Activated CD8-positive, alpha-beta T cell treated with anti-CD3 and anti-CD28 coated beads, Interleukin-2, amount 10 ng/mL, durations not matched to agents 7 days and 5 days (primary cell): ENCODE results near the gene ARHGEF2. TPM values are rescaled to one million over a fixed set of nuclear protein-coding genes. Genes with fewer than 3 reads are reported as not detected.

Source experiments
- ATAC-seq: fragments of 150-1000 bp; cut with Tn5 transposase; one replicate; pipeline ENCODE4 v1.10.0; 2021; ENCODE audit warnings: moderate library complexity
- CTCF ChIA-PET: fragments of 350-600 bp; sonication (Branson Sonifier 250); formaldehyde crosslinking; loops from one replicate; lab custom pipeline; 2021; ENCODE audit warnings: antibody characterized with exemption; lab: Charles Lee
- POLR2A ChIA-PET: fragments of 350-600 bp; sonication (Branson Sonifier 250); formaldehyde crosslinking; loops from one replicate; lab custom pipeline; 2021; ENCODE audit warnings: antibody characterized with exemption; lab: Charles Lee
- DNase-seq: peaks from one replicate; pipeline ENCODE4 v3.0.0-alpha.2; 2020
- H3K27ac Mint-ChIP-seq: one replicate; pipeline ENCODE4 v1.8.0; 2021; ENCODE audit warnings: mild to moderate bottlenecking, mixed read lengths
- H3K27me3 Mint-ChIP-seq: one replicate; pipeline ENCODE4 v1.8.0; 2021; ENCODE audit warnings: low read depth, mixed read lengths
- H3K36me3 Mint-ChIP-seq: one replicate; pipeline ENCODE4 v1.8.0; 2021; ENCODE audit warnings: low read depth, mixed read lengths
- H3K4me1 Mint-ChIP-seq: one replicate; pipeline ENCODE4 v1.8.0; 2021; ENCODE audit warnings: low read depth, mixed read lengths
- H3K4me3 Mint-ChIP-seq: one replicate; pipeline ENCODE4 v1.8.0; 2021; ENCODE audit warnings: mild to moderate bottlenecking, mixed read lengths
- H3K9me3 Mint-ChIP-seq: one replicate; pipeline ENCODE4 v1.8.0; 2022; ENCODE audit warnings: mixed read lengths; ENCODE audit not compliant: insufficient read depth
- total RNA-seq, 2 experiments: library from RNA; stranded (reverse); gene quantifications; one replicate each; pipeline ENCODE4 v1.2.3, GENCODE V29; 2021

ARHGEF2 gene
- total RNA-seq, 2 experiments from 2014 or later = 142 to 147 TPM

DNA sequence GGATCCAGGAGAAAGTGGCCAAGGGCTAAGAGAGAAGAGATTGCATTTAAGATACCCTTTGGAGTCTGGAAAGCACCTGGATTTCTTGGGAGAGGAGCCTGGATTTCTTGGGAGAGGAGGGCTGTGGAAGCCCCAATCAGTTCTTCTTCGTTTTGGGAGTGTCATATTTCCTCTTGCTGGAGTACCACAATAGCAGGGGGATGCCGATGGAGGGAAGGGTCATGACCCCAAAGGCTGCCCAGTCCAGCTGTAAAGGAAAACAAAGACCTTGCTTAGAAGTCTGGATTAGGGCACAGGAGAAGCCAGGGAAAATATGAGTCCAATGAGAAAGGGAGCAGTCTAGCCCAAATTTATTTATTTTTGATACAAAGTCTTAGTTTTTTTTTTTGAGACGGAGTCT is 31.1 kb upstream of the ARHGEF2 start:
- CTCF ChIA-PET = interaction anchor here (2.0 to 2.6 kb wide), 2 partner anchors 20 to 71 kb away, joined by 5 to 14 read pairs; no protein-coding TSS in a partner anchor
- H3K4me1 Mint-ChIP-seq = peaks cover 20% of the 10 kb centered on the region
- peaks cover 54% of the 10 kb centered on the region for H3K36me3 Mint-ChIP-seq

DNA sequence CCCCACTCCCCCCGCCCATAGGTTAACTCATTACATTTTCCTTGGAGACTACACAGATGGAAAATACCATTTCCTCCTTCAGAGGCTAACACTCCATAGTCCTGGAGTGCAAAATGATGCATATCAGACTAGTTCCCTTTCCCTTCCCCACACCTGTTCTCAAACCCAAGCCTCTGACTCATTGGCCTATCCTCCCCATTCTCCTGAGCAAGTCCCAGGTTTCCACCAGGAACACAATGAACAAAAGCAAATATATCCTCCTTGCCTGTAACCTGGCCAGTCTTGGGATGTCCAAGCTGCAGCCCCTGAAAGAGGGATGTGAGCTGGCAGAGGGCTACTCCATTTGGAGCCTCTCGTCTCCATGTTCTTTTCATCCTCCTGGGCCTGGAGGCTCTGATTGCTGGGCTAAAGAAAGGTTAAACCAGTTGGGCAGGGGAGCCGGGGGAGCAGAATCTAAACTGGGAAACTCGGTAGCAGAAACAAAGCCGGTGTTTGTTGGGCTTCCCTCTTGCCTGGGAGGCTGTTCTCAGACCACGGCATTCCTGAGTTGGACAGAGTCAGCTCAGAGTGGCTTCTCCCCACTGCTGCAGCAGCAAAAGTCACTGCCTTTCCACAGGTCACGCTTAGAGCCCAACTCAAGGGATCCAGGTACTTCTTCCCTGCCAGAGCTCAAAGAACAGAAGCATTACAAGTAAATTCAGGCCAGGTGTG is 28.5 kb upstream of the ARHGEF2 start:
- no peaks in the 10 kb centered on the region for H3K9me3 Mint-ChIP-seq
- DNase-seq (no peak), ATAC-seq (no peak)
- no peak overlapping the region for H3K4me3 Mint-ChIP-seq
- CTCF ChIA-PET = interaction anchor here (1.0 to 2.6 kb wide), 3 partner anchors 18 to 206 kb away, joined by 3 to 14 read pairs (median 9); partner anchors contain the start of gene PMF1
- H3K27ac Mint-ChIP-seq = no peak overlapping the region
- POLR2A ChIA-PET = interaction anchor here (0.6 to 2.9 kb wide), 2 partner anchors 14 to 55 kb away, joined by 4 to 14 read pairs; partner anchors contain the start of gene SSR2
- no peaks in the 10 kb centered on the region for H3K27me3 Mint-ChIP-seq
- H3K4me1 Mint-ChIP-seq = peaks cover 34% of the 10 kb centered on the region
- peaks cover 36% of the 10 kb centered on the region for H3K36me3 Mint-ChIP-seq

More for the DNA sequence above, 31.1 kb upstream of the ARHGEF2 start:
- POLR2A ChIA-PET = interaction anchor here (2.9 kb wide), 1 partner anchor 11 kb away, joined by 14 read pairs; the partner anchor contains the start of gene SSR2
- DNase-seq (no peak), ATAC-seq (no peak)
- Mint-ChIP-seq H3K27ac (no peak overlapping the region), H3K27me3 (no peaks in the 10 kb centered on the region), H3K4me3 (no peak overlapping the region), H3K9me3 (no peaks in the 10 kb centered on the region)

DNA sequence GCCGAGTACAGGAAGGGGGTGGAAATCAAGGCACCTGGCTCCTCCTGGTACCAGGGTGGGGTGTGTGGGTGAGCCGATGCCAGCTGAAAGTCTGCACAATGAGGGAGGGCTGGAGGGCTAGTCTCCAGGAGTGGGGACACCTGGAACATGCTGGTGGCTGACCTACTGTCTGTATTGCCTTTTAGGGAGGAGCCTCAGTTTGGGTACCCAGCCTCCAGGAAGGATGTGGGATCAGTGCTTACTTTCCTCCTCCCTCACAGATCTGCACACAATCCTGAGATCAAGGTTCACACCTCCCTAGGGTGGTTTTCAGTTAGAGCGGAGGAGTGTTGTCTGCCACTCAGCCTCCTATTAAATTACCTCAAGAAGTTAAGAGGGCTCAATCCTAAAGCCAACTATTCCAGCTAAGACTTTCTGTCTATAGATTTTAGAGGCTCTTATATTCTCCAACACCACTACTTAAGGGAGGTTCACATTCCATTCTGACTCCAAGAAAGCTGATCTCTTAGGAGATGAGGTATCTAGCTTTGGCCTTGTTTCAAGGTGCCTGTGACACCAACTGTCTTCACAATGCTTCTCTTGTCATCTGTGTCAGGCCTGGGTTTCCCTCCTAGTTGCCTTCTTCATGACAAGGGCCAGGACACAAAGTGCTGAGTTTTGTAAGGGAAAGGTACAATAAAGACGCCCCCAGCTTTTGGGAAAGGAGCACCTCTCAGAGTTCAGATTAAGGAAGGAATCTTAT is 26.7 kb upstream of the ARHGEF2 start:
- Mint-ChIP-seq H3K4me1 (peaks cover 35% of the 10 kb centered on the region), H3K4me3 (peak overlapping the region; percentile 26), H3K27me3 (no peaks in the 10 kb centered on the region), H3K9me3 (no peaks in the 10 kb centered on the region), H3K36me3 (peaks cover 20% of the 10 kb centered on the region), H3K27ac (peak overlapping the region; percentile 82)
- ChIA-PET POLR2A (interaction anchor here (1.7 kb wide), 1 partner anchor 27 kb away, joined by 8 read pairs; the partner anchor contains the start of gene ARHGEF2), CTCF (interaction anchor here (0.6 to 3.3 kb wide), 4 partner anchors 8 to 67 kb away, joined by 3 to 18 read pairs (median 4); no protein-coding TSS in a partner anchor)
- ATAC-seq = peak; percentile 86
- peak; percentile 58 for DNase-seq

DNA sequence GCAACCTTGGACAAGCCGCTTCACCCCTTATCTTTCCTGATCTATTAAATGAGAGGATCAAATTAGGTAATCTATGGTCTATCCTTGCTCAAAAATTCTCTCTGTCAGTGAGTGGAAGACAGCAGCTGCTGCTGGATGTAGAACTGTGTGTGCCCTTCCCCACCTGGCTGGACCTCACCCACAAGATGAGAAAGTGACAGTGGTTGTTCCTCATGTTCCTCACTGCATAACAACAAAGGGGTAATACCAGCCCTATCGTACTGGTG is 25.5 kb upstream of the ARHGEF2 start:
- Mint-ChIP-seq H3K4me3 (no peak overlapping the region), H3K27me3 (no peaks in the 10 kb centered on the region), H3K9me3 (no peaks in the 10 kb centered on the region), H3K4me1 (peaks cover 35% of the 10 kb centered on the region), H3K36me3 (peaks cover 13% of the 10 kb centered on the region), H3K27ac (no peak overlapping the region)
- DNase-seq (no peak), ATAC-seq (no peak)
- POLR2A ChIA-PET = interaction anchor here (1.7 kb wide), 1 partner anchor 26 kb away, joined by 8 read pairs; the partner anchor contains the start of gene ARHGEF2
- CTCF ChIA-PET = interaction anchor here (1.0 to 3.3 kb wide), 4 partner anchors 9 to 66 kb away, joined by 3 to 18 read pairs (median 6); no protein-coding TSS in a partner anchor

DNA sequence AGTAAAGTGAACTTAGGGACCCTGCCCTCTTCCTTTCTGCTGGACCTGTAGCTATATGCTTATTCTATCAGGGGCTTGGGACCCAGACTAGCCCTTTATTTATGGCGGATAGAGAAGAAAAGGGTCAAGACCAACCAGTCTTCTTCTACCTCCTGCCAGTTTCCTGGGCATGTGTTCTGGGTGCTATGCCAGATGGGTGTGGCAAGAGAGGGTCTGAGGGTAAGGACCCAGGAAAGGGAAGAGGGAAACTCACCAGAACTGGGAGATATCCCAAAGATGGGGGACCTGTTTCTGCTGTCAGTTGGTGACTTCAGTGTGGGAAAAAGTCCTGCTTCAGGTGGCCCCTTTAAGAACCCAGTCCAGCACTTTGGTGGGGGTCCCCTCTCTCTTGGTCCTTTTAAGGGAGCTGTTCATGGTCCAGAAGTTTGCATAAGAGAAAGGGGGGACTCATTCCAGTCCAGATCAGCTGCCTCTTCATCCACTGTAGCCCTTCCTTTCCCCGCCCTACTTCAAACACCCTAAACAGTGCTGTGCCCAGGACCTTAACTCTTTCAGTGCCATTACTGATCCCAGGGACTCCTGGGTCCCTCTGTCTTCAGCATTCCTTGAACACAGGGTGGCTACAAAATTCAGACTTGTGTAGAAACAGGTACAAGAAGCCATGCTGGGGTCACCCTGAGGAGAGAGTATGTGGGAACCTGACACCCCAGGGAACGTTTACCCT is 24.0 kb upstream of the ARHGEF2 start:
- no peaks in the 10 kb centered on the region for H3K9me3 Mint-ChIP-seq
- POLR2A ChIA-PET = no interaction called here

DNA sequence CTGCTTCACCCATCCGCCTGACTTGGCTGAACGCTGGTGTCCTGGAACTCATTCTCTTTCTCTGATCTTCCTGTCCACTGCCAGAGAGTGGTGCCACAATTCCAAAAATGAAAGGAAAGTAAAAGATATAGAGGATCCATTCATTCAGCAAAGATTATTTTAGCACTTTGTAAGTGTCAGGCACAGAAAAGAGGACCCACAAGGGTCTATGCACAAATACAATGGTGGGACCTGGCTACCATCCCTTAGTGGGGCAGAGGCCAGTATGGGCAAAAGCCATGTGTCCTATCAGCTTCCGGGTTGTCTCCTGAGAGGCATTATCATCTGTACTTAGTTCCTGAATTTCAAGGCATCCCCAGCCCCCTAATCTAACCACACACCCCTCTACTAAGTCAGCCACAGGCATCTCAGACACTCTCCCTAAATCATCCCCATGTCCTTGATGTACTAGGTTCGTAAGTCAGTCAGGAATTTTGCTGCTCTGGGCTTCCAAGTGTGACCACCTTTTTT is 23.4 kb upstream of the ARHGEF2 start:
- Mint-ChIP-seq H3K27ac (no peak overlapping the region), H3K4me3 (no peak overlapping the region), H3K9me3 (no peaks in the 10 kb centered on the region), H3K4me1 (peaks cover 30% of the 10 kb centered on the region), H3K27me3 (no peaks in the 10 kb centered on the region), H3K36me3 (peaks cover 2% of the 10 kb centered on the region)
- no peak for DNase-seq
- POLR2A ChIA-PET = no interaction called here
- no peak for ATAC-seq
- CTCF ChIA-PET = interaction anchor here (1.7 to 2.8 kb wide), 2 partner anchors 12 to 65 kb away, joined by 7 to 17 read pairs; no protein-coding TSS in a partner anchor

More for the DNA sequence above, 24.0 kb upstream of the ARHGEF2 start:
- Mint-ChIP-seq H3K4me3 (no peak overlapping the region), H3K36me3 (peaks cover 6% of the 10 kb centered on the region), H3K4me1 (peaks cover 35% of the 10 kb centered on the region), H3K27me3 (no peaks in the 10 kb centered on the region), H3K27ac (peak overlapping the region; percentile 15)
- ATAC-seq (no peak), DNase-seq (no peak)
- CTCF ChIA-PET = interaction anchor here (0.9 to 2.8 kb wide), 6 partner anchors 8 to 64 kb away, joined by 3 to 17 read pairs (median 6); partner anchors contain the start of gene SSR2

DNA sequence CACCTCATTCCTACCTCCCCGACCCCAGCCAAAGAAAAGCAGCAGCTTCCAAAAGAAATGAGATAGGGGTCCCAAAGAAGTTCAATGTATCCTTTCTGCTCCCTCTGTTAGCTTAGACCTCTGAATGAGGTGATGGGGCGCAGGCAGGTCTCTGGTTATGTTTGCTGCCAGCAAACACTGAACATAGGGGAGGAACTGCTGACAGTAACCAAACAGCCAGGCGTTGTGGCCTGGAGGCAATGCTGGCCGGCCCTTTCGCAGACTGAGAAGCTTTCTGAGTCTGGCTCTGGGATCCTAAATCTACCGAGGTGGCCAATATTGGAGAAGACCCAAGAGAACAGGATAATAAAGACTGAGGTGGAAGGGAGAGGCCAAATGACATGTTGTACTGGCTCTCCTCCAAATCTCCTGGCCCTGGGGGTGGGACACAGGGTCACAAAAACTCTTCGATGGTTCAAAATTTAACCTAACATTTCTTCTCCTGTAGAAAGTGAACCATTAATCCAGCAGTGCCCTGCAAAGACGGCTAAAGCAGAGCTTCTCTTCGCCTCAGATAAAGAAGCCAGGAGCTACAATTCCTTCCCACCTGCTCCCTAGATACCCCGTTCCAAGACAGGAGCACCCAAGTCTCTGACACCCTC is 22.8 kb upstream of the ARHGEF2 start:
- H3K4me1 Mint-ChIP-seq = peaks cover 32% of the 10 kb centered on the region
- ChIA-PET POLR2A (no interaction called here), CTCF (interaction anchor here (0.9 to 2.8 kb wide), 3 partner anchors 12 to 65 kb away, joined by 3 to 17 read pairs (median 7); no protein-coding TSS in a partner anchor)
- no peak overlapping the region for H3K27ac Mint-ChIP-seq
- H3K4me3 Mint-ChIP-seq = no peak overlapping the region
- no peaks in the 10 kb centered on the region for H3K36me3 Mint-ChIP-seq
- H3K27me3 Mint-ChIP-seq = no peaks in the 10 kb centered on the region
- ATAC-seq (no peak), DNase-seq (no peak)
- no peaks in the 10 kb centered on the region for H3K9me3 Mint-ChIP-seq

DNA sequence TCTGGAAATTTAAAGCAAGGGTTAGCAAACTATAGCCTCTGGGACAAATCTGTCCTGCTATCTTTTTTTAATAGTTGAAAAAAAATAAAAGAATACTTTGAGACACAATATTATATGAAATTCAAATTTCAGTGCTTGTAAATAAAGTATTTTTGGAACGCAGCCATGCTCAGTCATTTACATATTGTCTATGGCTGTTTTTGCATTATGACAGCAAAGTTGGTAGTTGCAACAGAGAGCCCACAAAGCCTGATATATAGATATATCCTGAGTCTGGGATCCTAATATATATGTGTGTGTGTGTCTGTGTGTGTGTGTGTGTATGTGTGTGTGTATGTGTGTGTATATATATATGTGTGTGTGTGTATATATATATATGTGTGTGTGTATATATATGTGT is 21.6 kb upstream of the ARHGEF2 start:
- DNase-seq (no peak), ATAC-seq (no peak)
- H3K36me3 Mint-ChIP-seq = no peaks in the 10 kb centered on the region
- CTCF ChIA-PET = interaction anchor here (1.6 to 2.8 kb wide), 2 partner anchors 10 to 11 kb away, joined by 5 to 17 read pairs; no protein-coding TSS in a partner anchor
- H3K4me1 Mint-ChIP-seq = peaks cover 29% of the 10 kb centered on the region
- POLR2A ChIA-PET = no interaction called here
- H3K27me3 Mint-ChIP-seq = no peaks in the 10 kb centered on the region
- no peaks in the 10 kb centered on the region for H3K9me3 Mint-ChIP-seq
- no peak overlapping the region for H3K27ac Mint-ChIP-seq
- H3K4me3 Mint-ChIP-seq = no peak overlapping the region

DNA sequence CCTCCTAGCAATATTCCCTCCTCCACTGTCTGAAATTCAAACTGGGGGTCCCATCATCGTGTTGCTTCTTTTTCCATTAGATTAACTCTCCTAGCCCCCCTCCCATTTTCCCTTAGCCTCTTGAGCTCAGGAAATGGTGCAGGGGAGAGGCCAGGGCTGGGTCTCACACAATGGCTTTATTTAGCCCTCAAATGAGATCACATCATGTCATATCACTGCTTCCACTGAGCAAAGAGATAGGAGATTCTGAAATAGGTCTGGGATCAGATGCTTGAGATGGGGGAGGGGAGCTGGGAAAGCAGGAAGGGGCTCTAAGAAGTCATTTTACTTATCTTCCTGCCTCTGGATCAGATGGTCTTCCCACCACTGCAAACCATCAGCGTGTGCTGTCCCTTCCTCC is 17.8 kb upstream of the ARHGEF2 start:
- ChIA-PET CTCF (interaction anchor here (1.2 to 3.7 kb wide), 6 partner anchors 9 to 58 kb away, joined by 3 to 17 read pairs (median 4); no protein-coding TSS in a partner anchor), POLR2A (no interaction called here)
- H3K4me1 Mint-ChIP-seq = peaks cover 8% of the 10 kb centered on the region
- H3K27me3 Mint-ChIP-seq = no peaks in the 10 kb centered on the region
- H3K4me3 Mint-ChIP-seq = no peak overlapping the region
- no peak overlapping the region for H3K27ac Mint-ChIP-seq
- no peaks in the 10 kb centered on the region for H3K36me3 Mint-ChIP-seq
- no peaks in the 10 kb centered on the region for H3K9me3 Mint-ChIP-seq
- DNase-seq = no peak
- ATAC-seq = no peak

DNA sequence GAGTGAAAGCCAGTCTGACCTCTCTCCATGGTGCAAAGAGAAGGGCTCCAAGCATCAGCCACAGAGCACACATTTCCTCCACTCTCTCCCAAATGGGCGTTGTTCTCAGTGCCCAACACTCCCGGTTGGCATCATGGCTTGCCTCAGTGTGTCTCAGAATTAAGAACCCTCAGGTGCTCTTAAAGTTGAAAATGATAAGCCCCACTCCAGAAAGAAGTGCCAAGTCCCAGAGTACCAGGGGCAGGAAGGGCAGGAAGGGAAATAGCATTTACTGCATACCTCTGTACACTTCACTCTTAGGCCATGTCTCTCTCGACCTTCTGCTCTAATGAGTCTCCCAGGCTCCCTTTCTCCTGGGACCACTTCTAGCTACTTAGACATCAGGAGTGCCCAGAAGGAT is 15.2 kb upstream of the ARHGEF2 start:
- DNase-seq (no peak), ATAC-seq (no peak)
- Mint-ChIP-seq H3K36me3 (no peaks in the 10 kb centered on the region), H3K4me3 (no peak overlapping the region), H3K27me3 (no peaks in the 10 kb centered on the region), H3K4me1 (peaks cover 28% of the 10 kb centered on the region), H3K9me3 (no peaks in the 10 kb centered on the region), H3K27ac (no peak overlapping the region)
- ChIA-PET CTCF (interaction anchor here (1.5 kb wide), 1 partner anchor 10 kb away, joined by 4 read pairs; no protein-coding TSS in a partner anchor), POLR2A (interaction anchor here (0.6 kb wide), 1 partner anchor 27 kb away, joined by 3 read pairs; no protein-coding TSS in a partner anchor)
